ENCODE data around the gene MTNR1B.
A peak's percentile ranks its signal among the peaks of the same experiment; 100 is the strongest.

Gene MTNR1B

DNA sequence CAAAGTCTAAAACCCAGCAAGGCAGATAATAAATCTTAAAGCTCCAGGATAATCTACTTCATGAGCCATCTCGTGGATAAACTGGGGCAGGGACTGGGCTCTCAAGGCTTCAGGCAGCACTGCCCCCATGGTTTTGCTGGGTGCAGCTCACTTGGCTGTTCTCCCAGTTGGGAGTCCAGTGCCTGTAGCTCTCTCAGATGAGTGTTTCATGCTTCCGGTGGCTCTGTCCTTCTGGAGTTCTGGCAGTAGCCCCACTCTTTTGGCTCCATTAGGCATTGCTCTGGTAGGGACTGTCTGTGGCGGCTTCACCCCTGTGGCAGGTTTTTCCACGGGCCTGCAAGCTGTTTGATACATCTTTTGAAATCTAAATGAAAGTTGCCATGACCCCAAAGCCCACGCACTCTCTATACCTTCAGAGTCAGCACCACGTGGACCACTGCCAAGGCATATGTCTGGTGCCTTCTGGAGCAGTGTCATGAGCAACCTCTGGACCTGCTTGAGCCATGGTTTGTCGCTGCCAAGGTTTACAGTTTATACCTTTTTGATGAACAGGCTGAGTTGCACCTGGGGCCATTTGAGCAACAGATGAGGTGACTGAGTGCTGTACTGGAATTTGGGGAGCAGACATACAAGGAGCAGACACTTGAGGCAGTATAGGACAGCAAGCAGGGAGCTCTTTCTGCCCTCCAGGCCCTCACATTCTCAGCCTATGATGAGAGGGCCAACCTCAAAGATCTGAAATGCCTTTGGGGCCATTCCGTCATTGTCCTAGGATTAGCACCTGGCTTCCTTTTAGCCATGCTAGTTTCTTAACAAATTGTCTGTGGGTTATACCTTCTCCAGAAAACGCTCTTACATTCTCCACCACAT is 48.6 kb downstream of the MTNR1B start:
- no peak for DNase-seq (ENCODE audit: low spot score)
- TF ChIP-seq, protein P1, sequence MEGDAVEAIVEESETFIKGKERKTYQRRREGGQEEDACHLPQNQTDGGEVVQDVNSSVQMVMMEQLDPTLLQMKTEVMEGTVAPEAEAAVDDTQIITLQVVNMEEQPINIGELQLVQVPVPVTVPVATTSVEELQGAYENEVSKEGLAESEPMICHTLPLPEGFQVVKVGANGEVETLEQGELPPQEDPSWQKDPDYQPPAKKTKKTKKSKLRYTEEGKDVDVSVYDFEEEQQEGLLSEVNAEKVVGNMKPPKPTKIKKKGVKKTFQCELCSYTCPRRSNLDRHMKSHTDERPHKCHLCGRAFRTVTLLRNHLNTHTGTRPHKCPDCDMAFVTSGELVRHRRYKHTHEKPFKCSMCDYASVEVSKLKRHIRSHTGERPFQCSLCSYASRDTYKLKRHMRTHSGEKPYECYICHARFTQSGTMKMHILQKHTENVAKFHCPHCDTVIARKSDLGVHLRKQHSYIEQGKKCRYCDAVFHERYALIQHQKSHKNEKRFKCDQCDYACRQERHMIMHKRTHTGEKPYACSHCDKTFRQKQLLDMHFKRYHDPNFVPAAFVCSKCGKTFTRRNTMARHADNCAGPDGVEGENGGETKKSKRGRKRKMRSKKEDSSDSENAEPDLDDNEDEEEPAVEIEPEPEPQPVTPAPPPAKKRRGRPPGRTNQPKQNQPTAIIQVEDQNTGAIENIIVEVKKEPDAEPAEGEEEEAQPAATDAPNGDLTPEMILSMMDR (IDR thresholded peaks at IDR 0.05; ENCODE audit: extremely low read depth, missing control alignments) = no peak

DNA sequence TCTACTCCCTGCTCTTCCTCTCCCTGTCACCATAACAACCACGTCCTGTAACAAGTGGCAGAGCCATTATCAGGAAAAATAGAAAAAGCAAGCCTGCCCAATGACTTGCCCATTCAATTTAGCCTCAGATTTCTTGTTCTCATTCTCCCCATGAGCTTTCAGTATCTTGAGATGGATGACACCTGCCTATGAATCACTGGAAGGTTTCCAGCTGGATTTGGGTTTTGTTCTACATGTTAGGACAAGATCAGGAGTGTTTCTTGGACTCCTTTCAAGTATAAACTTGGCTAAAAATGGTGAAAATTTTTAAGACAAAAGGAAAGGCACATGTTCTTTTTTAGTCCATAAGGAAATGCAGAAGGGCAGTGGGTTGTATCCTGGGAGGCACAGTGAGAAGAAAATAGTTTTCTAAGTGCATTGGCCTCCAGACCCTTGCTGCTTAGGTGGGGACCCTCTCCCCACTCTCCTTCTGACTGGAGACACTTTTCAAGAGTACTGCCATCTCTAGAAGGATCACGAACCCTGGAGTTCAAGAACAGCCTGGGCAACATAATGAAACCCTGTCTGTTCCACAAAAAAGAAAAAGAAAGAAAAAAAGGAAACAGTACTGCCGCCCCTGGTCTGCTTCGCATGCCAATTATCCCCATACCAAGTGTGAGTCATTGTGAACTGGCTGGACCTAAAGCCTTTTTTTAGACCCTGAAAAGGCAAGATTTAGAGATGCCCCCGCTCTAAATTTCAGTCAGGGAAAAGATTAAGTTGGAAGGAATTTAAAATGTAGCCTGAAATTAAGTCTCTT is 51.0 kb downstream of the MTNR1B start:
- TF ChIP-seq, protein P1 (IDR thresholded peaks at IDR 0.05; ENCODE audit: extremely low read depth, missing control alignments) = no peak
- no peak for DNase-seq (ENCODE audit: low spot score)

DNA sequence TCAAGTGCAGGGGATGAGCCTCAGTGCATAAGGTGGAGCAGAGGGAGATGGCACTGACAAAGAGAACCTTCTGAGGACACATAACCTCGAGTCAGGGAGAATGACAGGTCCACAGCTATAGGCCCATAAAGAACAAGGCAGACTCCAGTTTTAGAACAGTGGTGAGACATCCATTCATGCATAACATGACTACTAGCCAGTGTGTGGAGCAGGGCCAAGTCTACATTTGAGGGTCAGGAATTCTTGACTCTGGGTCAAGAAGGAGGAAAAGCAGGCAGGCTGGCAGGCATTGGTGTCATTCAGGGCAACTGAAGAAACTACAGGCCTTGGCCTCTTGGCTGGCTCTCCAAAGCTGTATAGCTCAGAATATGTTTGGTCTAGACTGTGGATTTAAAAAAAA is 54.9 kb downstream of the MTNR1B start:
- TF ChIP-seq, protein P1 (IDR thresholded peaks at IDR 0.05; ENCODE audit: extremely low read depth, missing control alignments) = no peak
- no peak for DNase-seq (ENCODE audit: low spot score)

DNA sequence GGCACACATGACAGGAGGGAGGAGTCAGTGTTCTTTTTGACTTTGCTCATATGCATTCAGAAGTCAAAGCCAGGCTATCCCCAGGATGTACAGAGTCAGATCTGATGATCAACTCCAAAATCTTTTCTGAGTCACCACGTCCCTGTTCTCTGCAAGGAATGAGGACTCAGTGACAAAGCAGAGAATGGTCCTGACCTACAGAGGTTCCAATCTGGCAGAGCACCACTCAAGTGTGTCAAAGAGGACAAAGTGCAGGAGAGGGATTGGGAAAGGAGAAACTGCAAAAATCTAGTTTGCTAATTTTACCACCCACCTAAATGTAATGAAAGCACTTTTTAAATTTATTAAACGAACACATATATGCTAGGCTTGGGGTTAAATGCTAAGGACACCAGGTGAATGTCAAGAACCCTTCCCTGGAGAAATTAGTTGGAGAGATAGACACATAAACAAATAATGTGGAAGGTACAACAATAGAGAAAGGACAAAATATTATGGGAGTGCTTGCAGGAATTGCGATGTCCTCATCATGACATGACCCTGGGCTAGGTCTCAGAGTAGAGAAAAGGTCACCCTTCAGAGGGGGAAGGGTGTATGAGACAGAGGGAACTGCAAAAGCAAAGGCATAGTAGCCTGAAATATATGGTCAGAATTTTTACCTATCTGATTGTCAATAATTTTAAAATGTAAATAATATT is 56.3 kb downstream of the MTNR1B start:
- no peak for DNase-seq (ENCODE audit: low spot score)
- TF ChIP-seq, protein P1 (IDR thresholded peaks at IDR 0.05; ENCODE audit: extremely low read depth, missing control alignments) = no peak

DNA sequence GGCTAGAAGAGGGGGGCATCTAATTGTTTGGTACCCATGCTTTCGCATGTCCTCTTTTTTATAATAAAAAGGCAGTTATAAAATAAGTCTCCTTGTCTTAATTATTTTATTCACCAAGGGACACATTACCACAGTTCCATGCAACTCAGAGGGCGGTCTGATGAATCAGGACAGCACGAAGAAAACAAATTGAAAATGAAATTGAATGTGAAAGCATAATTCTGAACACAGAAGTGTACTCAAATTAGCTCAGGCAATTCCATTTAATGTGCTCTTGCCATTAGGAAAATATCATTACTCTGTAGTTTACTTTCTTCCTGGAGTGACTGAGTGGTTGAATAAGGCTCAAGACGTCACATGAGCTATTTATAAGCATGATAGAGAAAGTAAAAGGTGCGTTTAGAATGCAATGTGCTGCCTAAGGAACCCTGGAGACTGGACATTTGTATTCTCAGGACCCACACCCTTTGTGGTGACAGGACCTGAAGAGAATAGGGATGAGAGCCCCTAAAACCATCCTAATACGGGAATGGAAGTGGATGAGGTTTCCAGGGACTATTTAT is 59.6 kb downstream of the MTNR1B start:
- TF ChIP-seq, protein P1 (IDR thresholded peaks at IDR 0.05; ENCODE audit: extremely low read depth, missing control alignments) = no peak
- DNase-seq (ENCODE audit: low spot score) = peak; percentile 6

DNA sequence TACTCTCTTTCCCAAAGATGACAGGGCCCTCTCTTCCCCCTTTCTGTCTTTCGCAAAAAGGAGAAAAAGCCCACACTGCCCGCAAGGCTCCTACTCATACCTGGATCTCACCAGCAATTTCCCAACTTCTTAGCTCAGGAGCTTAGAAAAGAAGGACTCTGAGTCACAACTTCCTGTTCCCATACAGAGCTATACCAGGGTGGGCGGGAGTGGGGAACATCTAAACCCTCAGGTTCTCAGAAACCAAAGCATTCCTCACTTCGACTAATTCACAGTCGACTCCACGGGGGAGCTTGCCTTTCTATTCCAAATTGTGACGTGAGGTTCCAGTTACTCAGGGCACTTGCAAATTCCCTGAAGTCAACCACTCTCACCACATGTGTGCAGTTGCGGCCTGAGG is 61.9 kb downstream of the MTNR1B start:
- DNase-seq (ENCODE audit: low spot score) = no peak
- TF ChIP-seq, protein P1 (IDR thresholded peaks at IDR 0.05; ENCODE audit: extremely low read depth, missing control alignments) = no peak

All from GM20000 (cell line).